Activated CD8-positive, alpha-beta memory T cell treated with anti-CD3 and anti-CD28 coated beads, Interleukin-2, amount 10 ng/mL, durations not matched to agents 7 days and 5 days (primary cell): ENCODE results near the gene CDH16. TPM values are rescaled to one million over a fixed set of nuclear protein-coding genes. Genes with fewer than 3 reads are reported as not detected.

Experiments
- ATAC-seq: fragments of 150-1000 bp; cut with Tn5 transposase; one replicate; pipeline ENCODE4 v1.10.0; 2021; ENCODE audit warnings: moderate library complexity
- CTCF ChIA-PET: fragments of 350-600 bp; sonication (Branson Sonifier 250); formaldehyde crosslinking; loops from one replicate; lab custom pipeline; 2021; ENCODE audit warnings: antibody characterized with exemption; lab: Charles Lee
- DNase-seq: peaks from one replicate; pipeline ENCODE4 v3.0.0-alpha.2; 2020
- H3K27ac Mint-ChIP-seq: one replicate; pipeline ENCODE4 v1.8.0; 2021; ENCODE audit warnings: mild to moderate bottlenecking, mixed read lengths
- H3K27me3 Mint-ChIP-seq: one replicate; pipeline ENCODE4 v1.8.0; 2021; ENCODE audit warnings: mixed read lengths
- H3K36me3 Mint-ChIP-seq: one replicate; pipeline ENCODE4 v1.8.0; 2021; ENCODE audit warnings: mild to moderate bottlenecking, mixed read lengths
- H3K4me1 Mint-ChIP-seq: one replicate; pipeline ENCODE4 v1.8.0; 2021; ENCODE audit warnings: mixed read lengths
- H3K4me3 Mint-ChIP-seq: one replicate; pipeline ENCODE4 v1.8.0; 2021; ENCODE audit warnings: mild to moderate bottlenecking, moderate library complexity, mixed read lengths
- H3K9me3 Mint-ChIP-seq: one replicate; pipeline ENCODE4 v1.8.0; 2022; ENCODE audit warnings: low read depth, mixed read lengths
- total RNA-seq, 2 experiments: library from RNA; stranded (reverse); gene quantifications; one replicate each; pipeline ENCODE4 v1.2.3, GENCODE V29; 2021

Gene CDH16
- total RNA-seq, 2 experiments from 2014 or later: not detected

GRCh38 chr16:66908762-66909559 is 9.7 kb downstream of the CDH16 start:
- Mint-ChIP-seq H3K36me3 (no peaks in the 10 kb centered on the region), H3K9me3 (no peaks in the 10 kb centered on the region), H3K4me1 (peaks cover 4% of the 10 kb centered on the region), H3K27ac (no peak overlapping the region), H3K4me3 (no peak overlapping the region), H3K27me3 (no peaks in the 10 kb centered on the region)
- ATAC-seq (no peak), DNase-seq (no peak)
- CTCF ChIA-PET: interaction anchor here (1.0 to 2.2 kb wide), 4 partner anchors 9 to 41 kb away, joined by 3 to 11 read pairs (median 5); partner anchors contain the start of gene CDH16

GRCh38 chr16:66908116-66908515 is 10.6 kb downstream of the CDH16 start:
- DNase-seq (no peak), ATAC-seq (no peak)
- H3K4me3 Mint-ChIP-seq: no peak overlapping the region
- H3K9me3 Mint-ChIP-seq: no peaks in the 10 kb centered on the region
- no peaks in the 10 kb centered on the region for H3K27me3 Mint-ChIP-seq
- H3K36me3 Mint-ChIP-seq: no peaks in the 10 kb centered on the region
- CTCF ChIA-PET: no interaction called here
- H3K4me1 Mint-ChIP-seq: peaks cover 4% of the 10 kb centered on the region
- H3K27ac Mint-ChIP-seq: no peak overlapping the region

GRCh38 chr16:66906916-66907836 is 11.5 kb downstream of the CDH16 start:
- Mint-ChIP-seq H3K9me3 (no peaks in the 10 kb centered on the region), H3K27ac (no peak overlapping the region), H3K36me3 (no peaks in the 10 kb centered on the region), H3K4me3 (no peak overlapping the region), H3K4me1 (peaks cover 4% of the 10 kb centered on the region), H3K27me3 (no peaks in the 10 kb centered on the region)
- CTCF ChIA-PET: interaction anchor here (0.8 to 3.2 kb wide), 5 partner anchors 9 to 77 kb away, joined by 3 to 9 read pairs (median 3); partner anchors contain the start of gene NAE1
- no peak for ATAC-seq
- DNase-seq: no peak

GRCh38 chr16:66905633-66906539 is 12.8 kb downstream of the CDH16 start:
- Mint-ChIP-seq H3K4me1 (peaks cover 4% of the 10 kb centered on the region), H3K4me3 (no peak overlapping the region), H3K27me3 (no peaks in the 10 kb centered on the region), H3K36me3 (no peaks in the 10 kb centered on the region), H3K27ac (no peak overlapping the region), H3K9me3 (no peaks in the 10 kb centered on the region)
- ATAC-seq: peak; percentile 66
- CTCF ChIA-PET: interaction anchor here (0.5 to 3.2 kb wide), 8 partner anchors 8 to 75 kb away, joined by 3 to 15 read pairs (median 4); partner anchors contain the start of genes CES3 and NAE1
- DNase-seq: peak; percentile 65

GRCh38 chr16:66904846-66905632 is 13.6 kb downstream of the CDH16 start:
- no peak for ATAC-seq
- CTCF ChIA-PET: interaction anchor here (0.9 to 3.2 kb wide), 4 partner anchors 9 to 56 kb away, joined by 3 to 15 read pairs (median 6); partner anchors contain the start of gene CES3
- DNase-seq: no peak
- no peak overlapping the region for H3K4me3 Mint-ChIP-seq
- H3K4me1 Mint-ChIP-seq: peaks cover 4% of the 10 kb centered on the region
- H3K27ac Mint-ChIP-seq: no peak overlapping the region
- no peaks in the 10 kb centered on the region for H3K9me3 Mint-ChIP-seq
- no peaks in the 10 kb centered on the region for H3K27me3 Mint-ChIP-seq
- H3K36me3 Mint-ChIP-seq: no peaks in the 10 kb centered on the region

- H3K36me3 Mint-ChIP-seq: no peaks in the 10 kb centered on the region
- ATAC-seq: no peak
Observed at GRCh38 chr16:66904428-66904845, 14.2 kb downstream of the CDH16 start.

GRCh38 chr16:66903544-66904427 is 14.9 kb downstream of the CDH16 start:
- Mint-ChIP-seq H3K27me3 (no peaks in the 10 kb centered on the region), H3K4me3 (no peak overlapping the region), H3K9me3 (no peaks in the 10 kb centered on the region), H3K36me3 (no peaks in the 10 kb centered on the region), H3K27ac (no peak overlapping the region), H3K4me1 (peaks cover 4% of the 10 kb centered on the region)
- DNase-seq (no peak), ATAC-seq (no peak)
- CTCF ChIA-PET: interaction anchor here (1.0 to 2.7 kb wide), 5 partner anchors 8 to 200 kb away, joined by 3 to 15 read pairs (median 5); no protein-coding TSS in a partner anchor

More at GRCh38 chr16:66904428-66904845, 14.2 kb downstream of the CDH16 start:
- CTCF ChIA-PET: interaction anchor here (1.2 to 3.2 kb wide), 3 partner anchors 9 to 24 kb away, joined by 3 to 15 read pairs (median 9); no protein-coding TSS in a partner anchor
- H3K27ac Mint-ChIP-seq: no peak overlapping the region
- no peak overlapping the region for H3K4me3 Mint-ChIP-seq
- peaks cover 4% of the 10 kb centered on the region for H3K4me1 Mint-ChIP-seq
- H3K9me3 Mint-ChIP-seq: no peaks in the 10 kb centered on the region
- no peak for DNase-seq
- H3K27me3 Mint-ChIP-seq: no peaks in the 10 kb centered on the region

- H3K9me3 Mint-ChIP-seq: no peaks in the 10 kb centered on the region
- H3K27ac Mint-ChIP-seq: no peak overlapping the region
- no peaks in the 10 kb centered on the region for H3K27me3 Mint-ChIP-seq
- ATAC-seq (no peak), DNase-seq (no peak)
- H3K4me1 Mint-ChIP-seq: peaks cover 4% of the 10 kb centered on the region
- no peaks in the 10 kb centered on the region for H3K36me3 Mint-ChIP-seq
- H3K4me3 Mint-ChIP-seq: no peak overlapping the region
- CTCF ChIA-PET: interaction anchor here (0.6 to 2.7 kb wide), 6 partner anchors 7 to 357 kb away, joined by 3 to 15 read pairs (median 4); no protein-coding TSS in a partner anchor
Observed at GRCh38 chr16:66902648-66903543, 15.8 kb downstream of the CDH16 start.

- H3K9me3 Mint-ChIP-seq: no peaks in the 10 kb centered on the region
- no peak for DNase-seq
- no peaks in the 10 kb centered on the region for H3K36me3 Mint-ChIP-seq
- peaks cover 4% of the 10 kb centered on the region for H3K4me1 Mint-ChIP-seq
- CTCF ChIA-PET: interaction anchor here (1.1 to 2.3 kb wide), 2 partner anchors 27 to 42 kb away, joined by 3 to 5 read pairs; no protein-coding TSS in a partner anchor
- H3K27ac Mint-ChIP-seq: no peak overlapping the region
- H3K27me3 Mint-ChIP-seq: no peaks in the 10 kb centered on the region
- no peak for ATAC-seq
- H3K4me3 Mint-ChIP-seq: no peak overlapping the region
Observed at GRCh38 chr16:66901626-66902025, 17.1 kb downstream of the CDH16 start.

GRCh38 chr16:66900721-66901441 is 17.8 kb downstream of the CDH16 start:
- ATAC-seq (no peak), DNase-seq (no peak)
- peaks cover under 1% of the 10 kb centered on the region for H3K4me1 Mint-ChIP-seq
- H3K9me3 Mint-ChIP-seq: no peaks in the 10 kb centered on the region
- H3K27ac Mint-ChIP-seq: no peak overlapping the region
- H3K27me3 Mint-ChIP-seq: no peaks in the 10 kb centered on the region
- no peak overlapping the region for H3K4me3 Mint-ChIP-seq
- H3K36me3 Mint-ChIP-seq: no peaks in the 10 kb centered on the region
- CTCF ChIA-PET: interaction anchor here (1.1 to 2.3 kb wide), 2 partner anchors 28 to 43 kb away, joined by 3 to 5 read pairs; no protein-coding TSS in a partner anchor
